HG03354 (cell line): ENCODE results near the gene GUCA1C.

Source experiments
- ATAC-seq: cut with Tn5 transposase; IDR thresholded peaks from one replicate; pipeline ENCODE4 v1.9.1; 2021; ENCODE audit warnings: mild to moderate bottlenecking; ENCODE audit not compliant: unreplicated experiment, poor library complexity, severe bottlenecking

GUCA1C gene

GRCh38 chr3:108914774-108915641 lies 38.7 kb downstream of the GUCA1C start:
- ATAC-seq: peak; percentile 96

- no peak for ATAC-seq
These were observed 43.9 kb downstream of the GUCA1C start for GRCh38 chr3:108909799-108910198.

DNA sequence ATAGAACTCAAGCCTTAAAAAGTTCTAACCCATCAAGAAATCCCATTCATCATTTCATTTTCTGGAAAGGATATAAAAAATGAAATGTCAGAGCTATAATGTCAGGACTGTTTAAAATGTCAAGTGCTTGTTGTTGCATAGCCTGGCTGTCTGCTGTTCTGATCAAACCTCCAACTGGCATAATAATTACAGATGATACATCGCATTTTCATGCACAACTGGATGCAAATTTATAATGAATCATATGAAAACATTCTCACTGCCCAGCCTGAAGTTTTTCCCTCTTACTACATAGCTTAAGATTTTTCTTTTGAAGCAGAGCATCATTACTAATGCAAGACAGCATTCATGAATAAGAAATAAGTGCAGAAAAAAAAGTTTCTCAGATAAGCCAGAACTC lies 46.5 kb downstream of the GUCA1C start:
- ATAC-seq: no peak

- ATAC-seq: no peak
These were observed 54.1 kb downstream of the GUCA1C start for GRCh38 chr3:108899530-108899929.

DNA sequence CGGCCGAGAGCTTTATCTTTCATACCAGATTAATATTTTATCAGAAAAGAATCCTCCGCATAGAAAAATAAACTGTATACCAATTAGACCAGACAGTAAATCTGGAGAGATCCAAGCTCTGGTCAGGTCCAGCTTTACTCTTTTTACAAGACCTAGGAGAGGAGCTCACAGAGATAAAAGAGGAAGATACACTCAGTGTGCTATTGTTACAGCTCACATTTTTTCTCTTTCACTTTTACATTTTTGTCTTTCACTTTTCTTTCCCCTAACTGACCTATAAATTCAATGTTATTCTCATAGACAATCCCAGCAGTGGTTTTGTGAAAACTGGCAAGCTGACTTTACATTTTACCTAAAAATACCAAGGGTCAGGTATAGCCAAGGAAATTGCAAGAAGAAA lies 55.8 kb downstream of the GUCA1C start:
- peak; percentile 58 for ATAC-seq

DNA sequence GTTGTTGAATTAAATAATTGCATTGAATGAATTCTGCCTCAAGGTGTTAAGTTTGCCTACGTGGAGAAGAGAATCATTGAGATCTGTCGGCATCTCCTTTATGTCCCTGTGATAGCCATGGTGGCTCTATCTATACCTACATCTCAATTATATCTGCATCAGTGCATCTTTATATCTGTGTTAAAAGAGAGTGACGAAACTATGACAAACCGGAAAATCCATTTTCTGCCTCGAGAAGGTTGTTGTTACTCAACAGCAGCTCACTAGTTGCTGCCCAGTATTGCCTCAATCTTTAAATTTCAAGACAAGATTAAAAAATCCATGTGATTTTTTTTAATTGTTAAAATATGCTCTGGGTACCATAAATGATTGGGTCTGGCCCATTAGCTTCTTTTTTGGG lies 58.7 kb downstream of the GUCA1C start:
- ATAC-seq: no peak

GRCh38 chr3:108891833-108892232 lies 61.8 kb downstream of the GUCA1C start:
- no peak for ATAC-seq

GRCh38 chr3:108887777-108888176 lies 65.9 kb downstream of the GUCA1C start:
- no peak for ATAC-seq

DNA sequence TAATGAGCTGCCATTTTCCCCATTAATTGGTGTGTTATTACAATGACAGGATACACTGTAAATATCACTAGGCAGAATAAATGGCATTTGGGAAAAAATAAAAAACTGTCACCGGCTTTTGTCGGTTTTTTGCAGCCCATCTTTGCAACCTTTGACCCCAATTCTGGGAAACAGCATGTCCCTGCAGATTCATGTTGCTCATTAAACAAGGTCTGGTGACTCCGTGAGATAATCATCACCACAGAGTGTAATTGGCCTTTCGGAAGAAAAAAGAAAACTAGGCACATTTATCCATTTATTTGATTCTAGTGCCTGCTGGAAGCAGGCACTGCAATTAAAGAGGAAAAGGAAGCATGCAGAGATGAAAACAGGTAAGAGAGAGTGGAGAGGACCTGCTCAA lies 66.6 kb downstream of the GUCA1C start:
- no peak for ATAC-seq

DNA sequence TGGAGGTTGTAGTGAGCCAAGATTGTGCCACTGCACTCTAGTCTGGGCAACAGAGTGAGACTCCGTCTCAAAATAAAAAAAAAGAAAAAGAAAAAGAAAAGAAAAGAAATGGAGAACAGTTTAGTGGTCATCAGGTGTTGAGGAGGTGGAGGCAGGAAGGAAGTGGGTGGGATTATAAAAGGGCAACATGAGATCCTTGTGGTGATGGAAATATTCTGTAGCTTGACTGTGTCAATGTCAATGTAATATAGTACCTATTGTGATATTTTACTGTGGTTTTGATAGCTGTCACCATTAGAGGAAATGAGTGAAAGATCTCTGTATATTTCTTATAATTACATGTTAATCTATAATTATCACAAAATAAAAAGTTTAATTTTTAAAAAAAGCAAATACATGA lies 70.3 kb downstream of the GUCA1C start:
- ATAC-seq: no peak

- no peak for ATAC-seq
These were observed 70.9 kb downstream of the GUCA1C start for GRCh38 chr3:108882762-108883161.

GRCh38 chr3:108879915-108880314 lies 73.8 kb downstream of the GUCA1C start:
- no peak for ATAC-seq

- ATAC-seq: no peak
These were observed 75.8 kb downstream of the GUCA1C start for GRCh38 chr3:108877901-108878300.

- ATAC-seq: no peak
These were observed 89.9 kb downstream of the GUCA1C start for GRCh38 chr3:108863799-108864135.

DNA sequence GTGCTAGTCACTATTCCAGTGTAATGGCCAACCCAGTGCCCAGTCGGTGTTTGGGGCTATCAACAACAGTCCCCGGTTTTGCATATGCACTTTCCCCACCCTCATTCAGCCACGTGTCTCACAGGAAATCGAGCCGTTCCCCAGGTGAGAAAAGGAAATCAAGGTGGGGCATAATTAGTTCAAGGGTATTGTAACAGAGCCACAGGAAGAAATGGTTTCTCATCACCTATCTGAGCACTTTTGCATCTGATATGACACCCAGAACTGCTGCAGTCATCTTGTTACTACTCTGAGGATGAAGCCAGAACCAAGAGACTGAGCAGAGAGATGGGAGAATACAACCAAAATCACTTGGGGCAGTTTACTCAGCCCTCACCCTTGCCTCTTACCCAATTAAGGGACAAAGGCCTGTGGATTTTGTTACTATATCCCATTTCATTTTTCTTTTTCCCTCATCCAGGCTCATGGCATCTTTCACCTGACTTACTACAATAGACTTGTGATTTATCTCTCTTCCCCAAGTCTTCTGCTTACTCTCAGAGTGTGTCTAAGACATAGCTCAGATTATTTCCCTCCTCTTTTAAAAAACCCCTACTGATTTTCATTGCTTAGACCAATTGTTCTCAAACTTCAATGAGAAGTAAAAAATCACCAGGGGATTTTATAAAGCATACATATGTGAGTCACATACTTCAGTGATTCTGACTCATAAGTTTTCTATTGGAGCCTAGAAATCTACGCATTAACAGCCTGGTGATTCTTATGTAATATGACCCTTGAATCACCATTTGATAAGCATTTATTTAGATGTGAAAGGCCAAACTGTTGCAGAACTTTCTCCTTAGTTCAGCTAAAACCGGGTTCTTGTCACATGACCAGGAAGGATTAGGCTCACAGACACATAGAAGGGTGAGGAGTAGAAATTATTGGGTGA lies 90.5 kb downstream of the GUCA1C start:
- ATAC-seq: peak; percentile 52

DNA sequence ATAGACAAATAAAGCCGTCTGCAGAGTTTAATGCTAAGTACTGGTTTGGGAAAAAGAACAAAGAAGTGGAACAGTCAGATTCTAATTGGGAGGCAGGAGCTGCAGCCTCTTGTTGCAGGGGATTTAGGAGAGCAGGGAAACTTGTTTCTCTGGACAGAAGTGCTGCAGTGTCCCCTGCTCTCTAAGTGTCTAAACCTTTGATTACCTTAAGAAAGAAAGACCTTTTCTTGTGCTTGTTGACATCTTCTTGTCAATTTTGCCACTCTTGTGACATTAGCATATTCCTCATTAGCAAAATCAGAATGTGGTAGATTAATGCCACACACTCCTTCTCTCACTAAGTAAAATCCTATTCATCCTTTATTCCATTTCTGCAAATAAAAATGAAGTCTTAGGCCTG lies 92.3 kb downstream of the GUCA1C start:
- no peak for ATAC-seq
